Measurements from ENCODE around the gene CDADC1.
"Not testable (repeated sequence)": the region's sequence is repeated elsewhere in the genome, so short reads cannot be mapped to it uniquely, and the experiment has no call there.

Gene CDADC1

GRCh38 chr13:49238621-49239020 is 9.1 kb upstream of the CDADC1 start:
- DNase-seq (ENCODE audit: low read depth in 2 of 2), result no peak

- DNase-seq (ENCODE audit: low read depth in 2 of 2), result peak; percentile 15 to 29
Observed at GRCh38 chr13:49240017-49240416, 7.7 kb upstream of the CDADC1 start.

- DNase-seq (ENCODE audit: low read depth in 2 of 2), result no peak
Observed at GRCh38 chr13:49241296-49241695, 6.4 kb upstream of the CDADC1 start.

GRCh38 chr13:49245101-49245500 is 2.6 kb upstream of the CDADC1 start:
- no peak for DNase-seq (ENCODE audit: low read depth in 2 of 2)

GRCh38 chr13:49246850-49247642 is 679 bp upstream of the CDADC1 start:
- peak in 1 of 2 donors; percentile 0 for DNase-seq (ENCODE audit: low read depth in 2 of 2)

- no peak for DNase-seq (ENCODE audit: low read depth in 2 of 2)
Observed at GRCh38 chr13:49248622-49249002, 887 bp downstream of the CDADC1 start.

GRCh38 chr13:49251326-49251725 is 3.6 kb downstream of the CDADC1 start:
- DNase-seq (ENCODE audit: low read depth in 2 of 2), result no peak

- no peak for DNase-seq (ENCODE audit: low read depth in 2 of 2)
Observed at GRCh38 chr13:49253310-49253709, 5.6 kb downstream of the CDADC1 start.

- DNase-seq (ENCODE audit: low read depth in 2 of 2), result no peak
Observed at GRCh38 chr13:49254007-49254406, 6.3 kb downstream of the CDADC1 start.

GRCh38 chr13:49256841-49257240 is 9.1 kb downstream of the CDADC1 start:
- no peak for DNase-seq (ENCODE audit: low read depth in 2 of 2)

- DNase-seq (ENCODE audit: low read depth in 2 of 2), result no peak
Observed at GRCh38 chr13:49258089-49258796, 10.5 kb downstream of the CDADC1 start.

- DNase-seq (ENCODE audit: low read depth in 2 of 2), result no peak
Observed at GRCh38 chr13:49259586-49259985, 11.9 kb downstream of the CDADC1 start.

GRCh38 chr13:49262634-49263033 is 14.9 kb downstream of the CDADC1 start:
- DNase-seq (ENCODE audit: low read depth in 2 of 2), result no peak

- DNase-seq (ENCODE audit: low read depth in 2 of 2), result no peak
Observed at GRCh38 chr13:49265822-49266221, 18.1 kb downstream of the CDADC1 start.

- no peak for DNase-seq (ENCODE audit: low read depth in 2 of 2)
Observed at GRCh38 chr13:49271264-49271663, 23.5 kb downstream of the CDADC1 start.

GRCh38 chr13:49272296-49272695 is 24.6 kb downstream of the CDADC1 start:
- DNase-seq (ENCODE audit: low read depth in 2 of 2), result no peak

GRCh38 chr13:49278211-49278610 is 30.5 kb downstream of the CDADC1 start:
- no peak for DNase-seq (ENCODE audit: low read depth in 2 of 2)

- no peak for DNase-seq (ENCODE audit: low read depth in 2 of 2)
Observed at GRCh38 chr13:49279112-49279511, 31.4 kb downstream of the CDADC1 start.

GRCh38 chr13:49279885-49280284 is 32.2 kb downstream of the CDADC1 start:
- DNase-seq (ENCODE audit: low read depth in 2 of 2), result no peak

- no peak for DNase-seq (ENCODE audit: low read depth in 2 of 2)
Observed at GRCh38 chr13:49287995-49288394, 40.3 kb downstream of the CDADC1 start.

- no peak for DNase-seq (ENCODE audit: low read depth in 2 of 2)
Observed at GRCh38 chr13:49288458-49288857, 40.7 kb downstream of the CDADC1 start.

- DNase-seq (ENCODE audit: low read depth in 2 of 2), result no peak
Observed at GRCh38 chr13:49292742-49293486, 45.2 kb downstream of the CDADC1 start.

- DNase-seq (ENCODE audit: low read depth in 2 of 2), result not testable (repeated sequence)
Observed at GRCh38 chr13:49294723-49295122, 47.0 kb downstream of the CDADC1 start.

Data from activated CD4-positive, alpha-beta T cell treated with anti-CD3 and anti-CD28 coated beads for 24 hours (primary cell).